Endodermal cell (in vitro differentiated cells): ENCODE results near the gene IFI16. TPM values are rescaled to one million over a fixed set of nuclear protein-coding genes. Genes with fewer than 3 reads are reported as not detected.
A peak's percentile ranks its signal among the peaks of the same experiment; 100 is the strongest.

Experiments used
- DNase-seq: peaks from one replicate; pipeline ENCODE4 v3.0.0-alpha.2; 2017
- H3K27ac ChIP-seq: 2 replicates; pipeline ENCODE4 v1.5.1; 2013; ENCODE audit warnings: mild to moderate bottlenecking, low read depth, low read length, moderate library complexity
- H3K27me3 ChIP-seq: 2 replicates; pipeline ENCODE4 v1.6.1; 2013; ENCODE audit warnings: mild to moderate bottlenecking, low read length, moderate library complexity; ENCODE audit not compliant: insufficient read depth, control insufficient read depth, poor library complexity, severe bottlenecking
- H3K36me3 ChIP-seq: 2 replicates; pipeline ENCODE4 v1.7.0; 2013; ENCODE audit warnings: mild to moderate bottlenecking, low read length, moderate library complexity; ENCODE audit not compliant: control insufficient read depth, insufficient read depth
- H3K4me1 ChIP-seq: one replicate; pipeline ENCODE4 v1.7.0; 2013; ENCODE audit warnings: low read length; ENCODE audit not compliant: control insufficient read depth, insufficient read depth
- H3K4me3 ChIP-seq: 2 replicates; pipeline ENCODE4 v1.5.1; 2013; ENCODE audit warnings: mild to moderate bottlenecking, low read length, moderate library complexity
- H3K9ac ChIP-seq: 2 replicates; pipeline ENCODE4 v1.6.1; 2013; ENCODE audit warnings: mild to moderate bottlenecking, low read length, moderate library complexity; ENCODE audit not compliant: poor library complexity, severe bottlenecking; ENCODE audit errors: extremely low read depth
- H3K9me3 ChIP-seq: 2 replicates; pipeline ENCODE4 v1.6.1; 2013; ENCODE audit warnings: mild to moderate bottlenecking, low read length, moderate library complexity; ENCODE audit not compliant: control insufficient read depth
- H3K27ac Mint-ChIP-seq: 2 replicates; pipeline ENCODE4 v1.8.0; 2020; ENCODE audit warnings: mixed read lengths
- H3K27me3 Mint-ChIP-seq: 2 replicates; pipeline ENCODE4 v1.8.0; 2021; ENCODE audit warnings: mild to moderate bottlenecking, mixed read lengths; ENCODE audit not compliant: insufficient read depth
- H3K36me3 Mint-ChIP-seq: 2 replicates; pipeline ENCODE4 v1.8.0; 2020; ENCODE audit warnings: low read depth, mixed read lengths
- H3K4me1 Mint-ChIP-seq: 2 replicates; pipeline ENCODE4 v1.8.0; 2020; ENCODE audit warnings: mixed read lengths
- H3K4me3 Mint-ChIP-seq: 2 replicates; pipeline ENCODE4 v1.8.0; 2020; ENCODE audit warnings: mild to moderate bottlenecking, moderate library complexity, mixed read lengths
- H3K9me3 Mint-ChIP-seq: 2 replicates; pipeline ENCODE4 v1.8.0; 2020; ENCODE audit warnings: mild to moderate bottlenecking, mixed read lengths
- CTCF ChIP-seq: fragments of 200-600 bp; sonication (generic); conservative IDR thresholded peaks from 2 replicates; pipeline ENCODE4 v1.5.0; 2021; ENCODE audit warnings: antibody characterized with exemption, mild to moderate bottlenecking
- WGBS, 2 experiments: methylation state at CpG; one replicate each; pipeline versions ENCODE4 v1.1.5 to v1.1.7; 2013; ENCODE audit warnings: missing lambda C conversion rate in 2 of 2, mixed read lengths in 1 of 2; ENCODE audit not compliant: insufficient coverage in 1 of 2, insufficient read length in 1 of 2; 5-methylcytosine and 5-hydroxymethylcytosine counted together
- total RNA-seq, 2 donors: library from RNA; stranded (reverse); fragmentation: NEBNext Ultra II Directional in 1 of 2; extraction: Animal tissue kit (Norgen Biotek cat#: 25700) in 1 of 2; gene quantifications; 2 replicates in 1 of 2; 3 replicates in 1 of 2; pipeline ENCODE4 v1.2.1, GENCODE V29; 2021

The IFI16 gene
- total RNA-seq, 2 donors from 2014 or later: 10.4 to 11.9 TPM

GRCh38 chr1:159066108-159066507, 56.4 kb downstream of the IFI16 start:
- Mint-ChIP-seq H3K4me3 (no peak overlapping the region), H3K36me3 (no peaks in the 10 kb centered on the region), H3K9me3 (peaks cover 16% of the 10 kb centered on the region), H3K27me3 (no peaks in the 10 kb centered on the region), H3K27ac (no peak overlapping the region), H3K4me1 (peaks cover 24% of the 10 kb centered on the region)
- Histone ChIP-seq H3K4me1 (peaks cover 8% of the 10 kb centered on the region), H3K27me3 (no peaks in the 10 kb centered on the region), H3K9ac (no peak overlapping the region), H3K36me3 (no peaks in the 10 kb centered on the region), H3K27ac (no peak overlapping the region), H3K9me3 (peaks cover 12% of the 10 kb centered on the region), H3K4me3 (no peak overlapping the region)
- no peak for TF ChIP-seq CTCF
- 86 to 100% methylated on average over 3 to 4 of the region's 4 CpGs for WGBS, 2 experiments
- DNase-seq: no peak

GRCh38 chr1:159067699-159068621, 58.3 kb downstream of the IFI16 start:
- no peak for DNase-seq
- Mint-ChIP-seq H3K4me3 (no peak overlapping the region), H3K9me3 (peaks cover 16% of the 10 kb centered on the region), H3K27me3 (no peaks in the 10 kb centered on the region), H3K27ac (peak overlapping the region; percentile 54), H3K4me1 (peaks cover 29% of the 10 kb centered on the region), H3K36me3 (no peaks in the 10 kb centered on the region)
- WGBS, 2 experiments: 56 to 65% methylated on average over 4 to 6 of the region's 6 CpGs
- peaks cover 8% of the 10 kb centered on the region for H3K4me1 ChIP-seq
- peaks cover 12% of the 10 kb centered on the region for H3K9me3 ChIP-seq
- no peaks in the 10 kb centered on the region for H3K36me3 ChIP-seq
- no peak for TF ChIP-seq CTCF
- no peak overlapping the region for H3K4me3 ChIP-seq
- no peak overlapping the region for H3K9ac ChIP-seq
- no peaks in the 10 kb centered on the region for H3K27me3 ChIP-seq
- H3K27ac ChIP-seq: no peak overlapping the region

- H3K9me3 Mint-ChIP-seq: peaks cover 16% of the 10 kb centered on the region
- no peak for DNase-seq
- no peak overlapping the region for H3K4me3 Mint-ChIP-seq
- no peak overlapping the region for H3K27ac Mint-ChIP-seq
- H3K9me3 ChIP-seq: peaks cover 12% of the 10 kb centered on the region
- H3K36me3 Mint-ChIP-seq: no peaks in the 10 kb centered on the region
- no peaks in the 10 kb centered on the region for H3K27me3 Mint-ChIP-seq
- 94% methylated on average over 2 of the region's 2 CpGs; no CpG with 5 or more reads in 1 of the 2 experiments for WGBS, 2 experiments
- H3K4me1 Mint-ChIP-seq: peaks cover 29% of the 10 kb centered on the region
- no peak overlapping the region for H3K27ac ChIP-seq
- TF ChIP-seq CTCF: no peak
- no peaks in the 10 kb centered on the region for H3K27me3 ChIP-seq
- H3K36me3 ChIP-seq: no peaks in the 10 kb centered on the region
- H3K4me1 ChIP-seq: peaks cover 8% of the 10 kb centered on the region
- no peak overlapping the region for H3K4me3 ChIP-seq
- no peak overlapping the region for H3K9ac ChIP-seq
Measured at GRCh38 chr1:159068886-159069285, 59.2 kb downstream of the IFI16 start.
